Fibroblast of skin of right quadriceps (primary cell): ENCODE measurements around the gene NGEF.
A peak's percentile ranks its signal among the peaks of the same experiment; 100 is the strongest.

Experiments
- DNase-seq: peaks from one replicate; pipeline ENCODE4 v3.0.0-alpha.2; 2013

The NGEF gene

GRCh38 chr2:232894251-232894650 lies 118.8 kb downstream of the NGEF start:
- no peak for DNase-seq

- DNase-seq = no peak
Measured at GRCh38 chr2:232893834-232894233, 119.2 kb downstream of the NGEF start.

- DNase-seq = no peak
Measured at GRCh38 chr2:232892843-232893242, 120.2 kb downstream of the NGEF start.

- DNase-seq = no peak
Measured at GRCh38 chr2:232892221-232892620, 120.8 kb downstream of the NGEF start.

GRCh38 chr2:232891621-232892071 lies 121.4 kb downstream of the NGEF start:
- peak; percentile 29 for DNase-seq

- DNase-seq = peak; percentile 13
Measured at GRCh38 chr2:232890896-232891601, 122.0 kb downstream of the NGEF start.

GRCh38 chr2:232890536-232890895 lies 122.5 kb downstream of the NGEF start:
- no peak for DNase-seq

- no peak for DNase-seq
Measured at GRCh38 chr2:232889876-232890401, 123.1 kb downstream of the NGEF start.

GRCh38 chr2:232888839-232889529 lies 124.1 kb downstream of the NGEF start:
- no peak for DNase-seq

GRCh38 chr2:232888099-232888836 lies 124.8 kb downstream of the NGEF start:
- DNase-seq = no peak

GRCh38 chr2:232887171-232887850 lies 125.7 kb downstream of the NGEF start:
- no peak for DNase-seq

- no peak for DNase-seq
Measured at GRCh38 chr2:232886632-232887031, 126.4 kb downstream of the NGEF start.

GRCh38 chr2:232886176-232886575 lies 126.9 kb downstream of the NGEF start:
- no peak for DNase-seq

- DNase-seq = no peak
Measured at GRCh38 chr2:232885264-232885961, 127.6 kb downstream of the NGEF start.

GRCh38 chr2:232884549-232885263 lies 128.3 kb downstream of the NGEF start:
- no peak for DNase-seq

- no peak for DNase-seq
Measured at GRCh38 chr2:232884001-232884421, 129.0 kb downstream of the NGEF start.

GRCh38 chr2:232883116-232883721 lies 129.8 kb downstream of the NGEF start:
- DNase-seq = no peak

GRCh38 chr2:232882505-232883115 lies 130.4 kb downstream of the NGEF start:
- DNase-seq = no peak

GRCh38 chr2:232882085-232882484 lies 131.0 kb downstream of the NGEF start:
- DNase-seq = no peak

- DNase-seq = no peak
Measured at GRCh38 chr2:232880764-232881351, 132.2 kb downstream of the NGEF start.
